ENCODE results near the gene PTPRN2.

DNA sequence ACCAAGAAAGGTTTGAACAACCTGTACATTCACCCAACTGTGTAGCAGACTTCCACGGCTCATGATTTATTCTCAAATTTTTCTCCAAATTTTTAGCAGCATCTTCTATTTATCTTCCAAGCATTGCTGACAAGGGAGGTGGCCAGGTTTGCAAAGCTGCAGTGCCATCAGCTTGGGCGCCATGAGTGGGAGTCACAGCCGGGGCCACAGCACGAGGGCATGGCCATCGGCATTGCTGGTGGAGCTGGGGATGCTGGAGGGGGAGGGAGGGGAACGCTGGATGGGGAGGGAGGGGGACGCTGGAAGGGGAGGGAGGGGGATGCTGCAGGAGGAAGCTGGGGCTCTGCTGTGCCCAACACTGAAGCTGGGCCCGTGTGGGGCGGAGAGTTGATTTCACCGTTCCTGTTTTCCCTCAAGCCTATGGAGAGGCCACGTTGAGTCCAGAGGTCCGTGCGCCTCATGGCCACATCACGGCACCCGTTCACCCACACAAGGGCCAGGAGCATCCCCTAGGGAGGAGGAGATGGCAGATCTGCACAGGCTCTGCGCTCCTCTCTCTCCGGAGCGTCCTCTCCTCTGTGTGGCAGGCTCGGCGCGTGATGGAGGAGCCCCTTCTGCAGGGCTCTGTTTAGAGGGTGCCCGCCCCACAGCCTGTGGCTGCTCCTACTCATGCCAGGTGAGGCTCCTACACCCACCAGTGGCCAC, 730.6 kb downstream of the PTPRN2 start:
- TF ChIP-seq EP300 (IDR thresholded peaks at IDR 0.05) = no peak
- no peak for TF ChIP-seq POLR2A (IDR thresholded peaks at IDR 0.05)

Data from sigmoid colon (tissue), 4 donors.